ENCODE data around the gene CEACAM20. TPM values are rescaled to one million over a fixed set of nuclear protein-coding genes. Genes with fewer than 3 reads are reported as not detected.

Gene CEACAM20
- total and polyA plus RNA-seq, 2 experiments from 2014 or later: not detected

DNA sequence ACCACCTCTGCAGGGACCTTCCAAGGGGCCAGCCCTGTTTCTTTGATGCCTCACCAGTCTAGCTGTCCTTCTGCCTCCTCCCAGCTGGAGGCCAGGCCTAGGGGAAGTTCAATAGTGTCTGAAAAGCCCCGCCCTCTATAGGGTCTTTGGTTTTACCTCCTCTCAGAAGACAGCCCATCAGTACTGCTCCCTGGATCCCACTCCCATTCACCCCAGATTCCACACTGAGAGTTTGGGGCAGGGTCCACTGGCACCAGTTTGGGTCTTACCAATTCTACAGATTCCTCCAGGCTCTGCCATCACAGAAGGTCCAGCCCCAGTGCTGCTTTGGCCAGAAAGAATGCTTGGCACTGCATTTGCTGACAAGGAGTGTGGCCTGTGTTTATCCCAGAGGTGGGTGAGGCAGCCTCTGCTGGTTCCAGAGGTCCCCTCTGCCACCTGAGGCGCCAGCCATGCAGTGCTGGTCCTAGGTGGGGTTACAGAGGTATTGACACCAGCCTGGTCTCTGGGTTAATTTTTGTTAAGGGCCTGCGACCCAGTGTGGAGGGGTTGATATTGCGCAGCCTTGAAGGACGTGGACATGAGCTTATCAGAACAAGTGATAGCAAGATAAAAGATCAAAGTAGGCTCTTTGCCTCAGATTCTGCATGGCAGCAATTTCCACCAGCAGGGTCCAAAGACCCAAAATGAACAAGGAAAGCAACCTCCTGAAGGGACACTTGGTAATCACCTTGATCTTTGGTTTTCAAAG is 42.5 kb upstream of the CEACAM20 start:
- Histone ChIP-seq H2AFZ (no peak overlapping the region), H3K9me2 (ENCODE audit: insufficient read depth) (no peaks in the 10 kb centered on the region), H3K4me3 (no peak overlapping the region), H3K27me3 (ENCODE audit: insufficient read depth) (no peaks in the 10 kb centered on the region), H3K4me2 (no peak overlapping the region), H3K4me1 (ENCODE audit: insufficient read depth) (no peaks in the 10 kb centered on the region), H3F3A (replicated peaks; ENCODE audit: low read depth) (no peaks in the 10 kb centered on the region), H4K20me1 (replicated peaks; ENCODE audit: insufficient read depth) (no peaks in the 10 kb centered on the region), H3K27ac (ENCODE audit: low read depth) (no peak overlapping the region), H3K36me3 (ENCODE audit: insufficient read depth) (no peaks in the 10 kb centered on the region), H3K79me2 (replicated peaks; ENCODE audit: insufficient read depth) (no peaks in the 10 kb centered on the region)
- no peaks in the 10 kb centered on the region for H3K36me3 Mint-ChIP-seq (ENCODE audit: low read depth)
- H3K4me3 Mint-ChIP-seq: no peak overlapping the region
- no peak overlapping the region for H3K27ac Mint-ChIP-seq
- H3K9me3 Mint-ChIP-seq: no peaks in the 10 kb centered on the region; the same call in 2 of the 3 replicates
- H3K27me3 Mint-ChIP-seq (ENCODE audit: insufficient read depth, low read depth, poor library complexity): peaks cover 5% of the 10 kb centered on the region
- 0 out of 3 replicates have a peak, but pooled peaks cover 3% of the 10 kb centered on the region for H3K4me1 Mint-ChIP-seq
- DNase-seq (ENCODE audit: low spot score) (no peak), ATAC-seq (no peak; the same call in 2 of the 3 replicates)
- TF ChIP-seq NANOG (IDR thresholded peaks at IDR 0.05; ENCODE audit: borderline replicate concordance) (no peak), EZH2 (IDR thresholded peaks at IDR 0.05; ENCODE audit: low read depth, unreplicated experiment) (no peak), JUNB (IDR thresholded peaks at IDR 0.05; ENCODE audit: unreplicated experiment) (no peak), CREB1 (CRISPR knock-in tag; IDR thresholded peaks at IDR 0.05; ENCODE audit: low read depth) (no peak)

GRCh38 chr19:44570984-44571684 is 41.7 kb upstream of the CEACAM20 start:
- no peaks in the 10 kb centered on the region for H3K36me3 Mint-ChIP-seq (ENCODE audit: low read depth)
- no peaks in the 10 kb centered on the region for H3K4me1 ChIP-seq (ENCODE audit: insufficient read depth)
- H3K27me3 Mint-ChIP-seq (ENCODE audit: insufficient read depth, low read depth, poor library complexity): peaks cover 2% of the 10 kb centered on the region
- H3F3A ChIP-seq (replicated peaks; ENCODE audit: low read depth): no peaks in the 10 kb centered on the region
- H3K9me2 ChIP-seq (ENCODE audit: insufficient read depth): no peaks in the 10 kb centered on the region
- H3K9me3 Mint-ChIP-seq: no peaks in the 10 kb centered on the region; the same call in 2 of the 3 replicates
- DNase-seq (ENCODE audit: low spot score) (peak; percentile 93), ATAC-seq (peak; percentile 95)
- no peak overlapping the region for H3K27ac ChIP-seq (ENCODE audit: low read depth)
- H3K27me3 ChIP-seq (ENCODE audit: insufficient read depth): no peaks in the 10 kb centered on the region
- no peak overlapping the region for H3K4me3 Mint-ChIP-seq
- no peak overlapping the region for H3K4me2 ChIP-seq
- H4K20me1 ChIP-seq (replicated peaks; ENCODE audit: insufficient read depth): no peaks in the 10 kb centered on the region
- H3K4me1 Mint-ChIP-seq: 0 out of 3 replicates have a peak, but pooled peaks cover 3% of the 10 kb centered on the region
- TF ChIP-seq, protein P1, sequence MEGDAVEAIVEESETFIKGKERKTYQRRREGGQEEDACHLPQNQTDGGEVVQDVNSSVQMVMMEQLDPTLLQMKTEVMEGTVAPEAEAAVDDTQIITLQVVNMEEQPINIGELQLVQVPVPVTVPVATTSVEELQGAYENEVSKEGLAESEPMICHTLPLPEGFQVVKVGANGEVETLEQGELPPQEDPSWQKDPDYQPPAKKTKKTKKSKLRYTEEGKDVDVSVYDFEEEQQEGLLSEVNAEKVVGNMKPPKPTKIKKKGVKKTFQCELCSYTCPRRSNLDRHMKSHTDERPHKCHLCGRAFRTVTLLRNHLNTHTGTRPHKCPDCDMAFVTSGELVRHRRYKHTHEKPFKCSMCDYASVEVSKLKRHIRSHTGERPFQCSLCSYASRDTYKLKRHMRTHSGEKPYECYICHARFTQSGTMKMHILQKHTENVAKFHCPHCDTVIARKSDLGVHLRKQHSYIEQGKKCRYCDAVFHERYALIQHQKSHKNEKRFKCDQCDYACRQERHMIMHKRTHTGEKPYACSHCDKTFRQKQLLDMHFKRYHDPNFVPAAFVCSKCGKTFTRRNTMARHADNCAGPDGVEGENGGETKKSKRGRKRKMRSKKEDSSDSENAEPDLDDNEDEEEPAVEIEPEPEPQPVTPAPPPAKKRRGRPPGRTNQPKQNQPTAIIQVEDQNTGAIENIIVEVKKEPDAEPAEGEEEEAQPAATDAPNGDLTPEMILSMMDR (conservative IDR thresholded peaks at IDR 0.05; ENCODE audit: low read depth in 2 of 2): peak; percentile 84 to 97
- no peak for TF ChIP-seq CREB1 (CRISPR knock-in tag; IDR thresholded peaks at IDR 0.05; ENCODE audit: low read depth)
- peak overlapping the region; percentile 77; the same call in 1 of the 2 replicates for H2AFZ ChIP-seq
- no peaks in the 10 kb centered on the region for H3K79me2 ChIP-seq (replicated peaks; ENCODE audit: insufficient read depth)
- H3K36me3 ChIP-seq (ENCODE audit: insufficient read depth): no peaks in the 10 kb centered on the region
- H3K4me3 ChIP-seq: no peak overlapping the region
- H3K27ac Mint-ChIP-seq: no peak overlapping the region

GRCh38 chr19:44570603-44570983 is 41.1 kb upstream of the CEACAM20 start:
- H3K4me1 Mint-ChIP-seq: 0 out of 3 replicates have a peak, but pooled peaks cover 3% of the 10 kb centered on the region
- H3K4me3 Mint-ChIP-seq: no peak overlapping the region
- H2AFZ ChIP-seq: no peak overlapping the region
- TF ChIP-seq ZNF114 (CRISPR knock-in tag; IDR thresholded peaks at IDR 0.05) (no peak), CREB1 (CRISPR knock-in tag; IDR thresholded peaks at IDR 0.05; ENCODE audit: low read depth) (no peak), ZNF331 (CRISPR knock-in tag; IDR thresholded peaks at IDR 0.05; ENCODE audit: low read depth) (no peak), STAT1 (IDR thresholded peaks at IDR 0.05; ENCODE audit: unreplicated experiment) (no peak)

More at GRCh38 chr19:44570603-44570983, 41.1 kb upstream of the CEACAM20 start:
- Histone ChIP-seq H3K4me2 (no peak overlapping the region), H3K36me3 (ENCODE audit: insufficient read depth) (no peaks in the 10 kb centered on the region), H3K4me1 (ENCODE audit: insufficient read depth) (no peaks in the 10 kb centered on the region), H4K20me1 (replicated peaks; ENCODE audit: insufficient read depth) (no peaks in the 10 kb centered on the region), H3K9me2 (ENCODE audit: insufficient read depth) (no peaks in the 10 kb centered on the region), H3K79me2 (replicated peaks; ENCODE audit: insufficient read depth) (no peaks in the 10 kb centered on the region), H3K27ac (ENCODE audit: low read depth) (no peak overlapping the region), H3K27me3 (ENCODE audit: insufficient read depth) (no peaks in the 10 kb centered on the region), H3F3A (replicated peaks; ENCODE audit: low read depth) (no peaks in the 10 kb centered on the region), H3K4me3 (no peak overlapping the region)
- H3K27me3 Mint-ChIP-seq (ENCODE audit: insufficient read depth, low read depth, poor library complexity): peaks cover 2% of the 10 kb centered on the region
- H3K27ac Mint-ChIP-seq: no peak overlapping the region
- DNase-seq (ENCODE audit: low spot score) (no peak), ATAC-seq (no peak)
- H3K36me3 Mint-ChIP-seq (ENCODE audit: low read depth): no peaks in the 10 kb centered on the region
- no peaks in the 10 kb centered on the region; the same call in 2 of the 3 replicates for H3K9me3 Mint-ChIP-seq

Data from GM23338 (cell line).